K562 treated with DMSO at 1 percent for 24 hours (cell line): ENCODE data around the gene PATE2. TPM values are rescaled to one million over a fixed set of nuclear protein-coding genes. Genes with fewer than 3 reads are reported as not detected.

Source experiments
- total RNA-seq: library from RNA; unstranded; fragments of 300-600 nt; gene quantifications from 2 replicates; pipeline ENCODE4 v1.2.3, GENCODE V29; 2022; ENCODE audit warnings: low read depth; ENCODE audit not compliant: insufficient read depth

The PATE2 gene
- not detected in 2 replicates for total RNA-seq

DNA sequence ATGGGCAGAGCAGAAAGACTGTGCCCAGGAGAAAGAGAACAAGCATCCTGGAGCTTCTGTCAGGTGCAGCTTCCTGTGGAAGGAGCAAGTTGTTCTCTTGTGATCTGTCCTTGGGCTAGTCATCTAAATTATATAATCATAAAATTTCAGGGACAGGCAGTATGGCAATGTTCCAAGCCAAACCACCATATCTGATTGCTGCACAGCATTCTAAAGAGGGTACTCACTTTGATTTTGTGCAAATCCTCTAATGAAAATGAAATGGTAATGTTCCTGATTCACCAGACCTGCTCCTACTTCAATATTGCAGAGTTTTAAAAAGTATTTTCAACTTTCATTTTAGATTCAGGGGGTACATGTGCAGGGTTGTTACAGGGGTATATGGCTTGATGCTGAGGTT, at the start of gene PATE2:
PATE2 (minus strand) TSS at position 101 of the 400 bp plus-strand sequence; CDS start at position 46, 55 bp downstream.

DNA sequence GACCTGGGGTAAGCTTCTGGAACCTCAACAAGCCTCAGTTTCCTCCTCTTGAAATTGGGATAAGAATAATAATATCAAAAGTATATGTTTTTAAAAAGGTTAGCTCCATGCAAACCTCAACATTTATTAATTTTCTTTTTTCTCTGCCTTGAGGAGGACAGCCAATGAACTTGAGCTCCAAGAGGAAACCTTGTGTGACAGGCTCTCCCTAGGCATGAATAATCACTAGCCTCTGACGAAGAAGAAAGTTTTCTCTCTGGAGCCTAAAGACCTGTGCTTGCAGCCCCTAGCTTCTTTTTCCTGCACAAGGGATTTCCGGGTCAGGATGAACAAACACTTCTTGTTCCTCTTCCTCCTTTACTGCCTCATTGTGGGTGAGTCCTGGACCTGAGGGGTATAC, 9.2 kb upstream of the PATE2 start, which contains the start of gene PATE3:
PATE3 (plus strand) TSS at position 301 of the 400 bp plus-strand sequence; CDS start at position 326, 25 bp downstream.

DNA sequence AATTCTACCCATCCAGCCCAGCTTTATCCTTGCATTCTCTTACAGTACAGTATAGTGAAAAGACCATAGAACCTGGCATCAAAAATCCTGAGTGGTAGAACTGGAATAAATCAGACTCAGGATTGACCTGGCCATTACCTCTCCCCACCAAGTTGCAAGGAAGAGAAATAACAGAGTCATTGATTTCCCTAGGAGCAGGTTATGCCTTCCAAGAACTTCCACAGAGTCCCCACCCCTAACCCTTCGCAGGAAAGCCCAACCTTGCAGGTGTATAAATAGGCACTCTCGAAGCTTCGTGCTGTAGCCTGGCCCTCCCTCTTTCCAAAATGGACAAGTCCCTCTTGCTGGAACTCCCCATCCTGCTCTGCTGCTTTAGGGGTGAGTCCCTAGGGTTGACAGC, 32.6 kb downstream of the PATE2 start, which contains the start of gene PATE1:
PATE1 (plus strand) TSS at position 301 of the 400 bp plus-strand sequence; CDS start at position 327, 26 bp downstream.

Other genes starting within 250 kb of the PATE2 start
- gene EI24, start 209.4 kb downstream of the PATE2 start, total RNA-seq, result 104 and 118 TPM in 2 replicates
- gene STT3A, start 186.0 kb downstream of the PATE2 start, total RNA-seq, result 115 TPM in 2 replicates
- gene CHEK1, start 153.7 kb downstream of the PATE2 start, total RNA-seq, result 54.4 and 60.7 TPM in 2 replicates
- gene ACRV1, start 98.0 kb downstream of the PATE2 start, total RNA-seq, result 0.15 TPM in 1 of 2 replicates, not detected in the other
- not detected in 2 replicates for gene PATE1, start 32.5 kb downstream of the PATE2 start, total RNA-seq
- gene PATE3, start 9.3 kb upstream of the PATE2 start, total RNA-seq, result not detected in 2 replicates
- gene PATE4, start 54.5 kb upstream of the PATE2 start, total RNA-seq, result not detected in 2 replicates
- gene HYLS1, start 108.8 kb upstream of the PATE2 start, total RNA-seq, result 6.4 and 7.0 TPM in 2 replicates
- gene PUS3, start 124.4 kb upstream of the PATE2 start, total RNA-seq, result 9.1 and 11.8 TPM in 2 replicates
- gene DDX25, start 125.7 kb upstream of the PATE2 start, total RNA-seq, result 0.23 TPM in 1 of 2 replicates, not detected in the other
- gene VSIG10L2, start 167.2 kb upstream of the PATE2 start, total RNA-seq, result not detected in 2 replicates